Heart left ventricle (tissue), 16 donors: Measurements from ENCODE around the gene TBC1D4. TPM values are rescaled to one million over a fixed set of nuclear protein-coding genes. Genes with fewer than 3 reads are reported as not detected.

ENCODE experiments used
- ATAC-seq, 4 donors: fragments of 200-7000 bp; cut with Tn5 transposase; one replicate each; pipeline ENCODE4 v1.9.1; 2020 to 2022; ENCODE audit warnings: moderate library complexity in 4 of 4, mild to moderate bottlenecking in 3 of 4, moderate number of reproducible peaks in 1 of 4
- DNase-seq, 5 donors: peaks; one replicate each; pipeline ENCODE4 v3.0.0-alpha.2; 2020
- H3K27ac ChIP-seq, 12 donors: fragments of 200-600 bp; sonication (generic) in 4 of 12; one replicate each; pipeline versions ENCODE4 v1.5.0 to v1.8.0; 2016 to 2022; ENCODE audit warnings: mild to moderate bottlenecking in 2 of 12
- H3K27me3 ChIP-seq, 9 donors: fragments of 200-600 bp; sonication (generic) in 2 of 9; one replicate each; pipeline versions ENCODE4 v1.5.1 to v1.8.0; 2016 to 2022; ENCODE audit warnings: mild to moderate bottlenecking in 3 of 9
- H3K36me3 ChIP-seq, 9 donors: fragments of 200-600 bp; sonication (generic) in 2 of 9; one replicate each; pipeline versions ENCODE4 v1.5.0 to v1.8.0; 2018 to 2022; ENCODE audit warnings: mild to moderate bottlenecking in 2 of 9
- H3K4me1 ChIP-seq, 12 donors: fragments of 200-600 bp; sonication (generic) in 4 of 12; one replicate each; pipeline versions ENCODE4 v1.5.0 to v1.8.0; 2016 to 2022; ENCODE audit warnings: mild to moderate bottlenecking in 3 of 12
- H3K4me3 ChIP-seq, 12 donors: fragments of 200-600 bp; sonication (generic) in 4 of 12; one replicate each; pipeline versions ENCODE4 v1.5.0 to v1.8.0; 2017 to 2022; ENCODE audit warnings: mild to moderate bottlenecking in 9 of 12, moderate library complexity in 4 of 12
- H3K9me3 ChIP-seq, 12 donors: fragments of 200-600 bp; sonication (generic) in 4 of 12; one replicate each; pipeline versions ENCODE4 v1.5.0 to v1.8.0; 2016 to 2022; ENCODE audit warnings: mild to moderate bottlenecking in 1 of 12
- POLR2A ChIP-seq, 2 donors: fragments of 450-650 bp; IDR thresholded peaks; one replicate each; pipeline ENCODE4 v1.6.1; 2017; ENCODE audit warnings: antibody characterized with exemption in 2 of 2, mild to moderate bottlenecking in 2 of 2, moderate library complexity in 2 of 2
- WGBS, 4 donors: extraction: QIAGEN DNeasy Blood & Tissue Kit in 2 of 4; methylation state at CpG; one replicate each; pipeline versions ENCODE4 v1.1.5 to v1.1.7; 2013 to 2018; 5-methylcytosine and 5-hydroxymethylcytosine counted together
- intact Hi-C, 10 donors: fragments of 100-400 bp; cut with DNase I; formaldehyde crosslinking; loops; one replicate each; pipeline versions ENCODE4 v1.11.1 to v1.14.2; 2022
- polyA plus RNA-seq, 2 donors: library from polyadenylated mRNA; stranded (reverse); fragments of 200-250 nt; gene quantifications; one replicate each; pipeline ENCODE4 v1.2.3, GENCODE V29; 2013
- total RNA-seq, 9 donors: library from RNA; depleted of rRNA in 2 of 9; stranded (reverse); fragments of >200 nt in 2 of 9; fragmentation: NEBNext Ultra II Directional in 3 of 9; extraction: Animal tissue kit (Norgen Biotek cat#: 25700) in 3 of 9; gene quantifications; one replicate each; pipeline versions ENCODE4 v1.1.0 to v1.2.4, GENCODE V29; 2016 to 2023
- TF ChIP-seq, protein P1 (sequence below), 12 donors: fragments of 200-600 bp; sonication (generic) in 4 of 12; IDR thresholded peaks; one replicate each; pipeline versions ENCODE4 v1.5.0 to v1.8.0; 2018 to 2022; ENCODE audit warnings: antibody characterized with exemption in 12 of 12, mild to moderate bottlenecking in 5 of 12
- donor health status: ischemic (EF 13 %, LVEDD 7.1; RV severe dilation, severe dysfunction).
- donor health status: healthy with polysubstance abuse.
- donor health status: DM: no; HTN: yes; CAD: no.
- donor health status: DM: no; HTN: no; CAD: no.
- donor health status: ischemic (EF 25% LVEDD 6.9; RV normal size, moderate dysfunction).
- donor health status: ischemic (EF 25% LVEDD 5.7; RV mildly dilated, moderate dysfunction).
- donor health status: healthy.
- donor health status: DM: yes; HTN: yes; CAD: no.
- donor health status: ischemic (EF 35%, LVEDD 5.7; RV mildly dilated, moderate dysfunction).
- donor health status: nonischemic (EF 11% LVEDD 7.7; RV severe dilation, severe dysfunction).
- donor health status: DM: yes; HTN: yes; CAD: no.
- donor health status: PGD.
- donor health status: ischemic (EF 29% LVEDD 5.4; RV normal size, mild dysfunction).
- donor health status: nonischemic (EF 23%, LVEDD 6.1; RV moderate dilation, normal function).

TBC1D4 gene
- total and polyA plus RNA-seq, 11 donors: 26.8 to 158 (median 81.6) TPM

DNA sequence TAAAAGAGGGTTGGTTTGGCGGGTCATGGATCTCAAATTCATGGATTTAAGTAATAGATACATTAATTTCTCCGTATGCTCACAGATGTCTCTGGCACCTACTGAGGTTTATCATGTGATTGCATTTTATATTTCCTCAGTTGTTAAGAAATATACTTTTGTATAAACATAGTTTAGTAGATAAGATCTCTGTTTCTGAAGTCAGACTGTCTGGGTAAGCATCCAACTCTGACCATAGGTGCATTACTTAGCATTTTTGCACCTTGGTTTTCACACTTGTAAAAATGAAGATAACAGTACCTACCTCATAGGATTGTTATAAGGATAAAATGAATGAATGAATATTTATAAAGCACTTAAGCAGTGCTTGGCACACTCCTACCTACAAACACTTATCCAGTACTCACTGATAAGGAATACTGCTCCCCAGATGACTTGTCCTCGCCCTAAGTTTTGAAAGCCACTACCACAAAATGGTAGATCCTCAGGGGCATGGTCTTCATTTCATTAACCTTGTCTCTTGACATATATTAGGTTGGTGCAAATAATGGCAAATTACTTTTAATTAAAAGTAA is 29.2 kb upstream of the TBC1D4 start:
- Histone ChIP-seq H3K27ac (no peak overlapping the region), H3K9me3 (no peaks in the 10 kb centered on the region), H3K36me3 (no peaks in the 10 kb centered on the region), H3K4me1 (peaks cover 0 to 12% (median 0%) of the 10 kb centered on the region in 12 donors), H3K27me3 (no peaks in the 10 kb centered on the region), H3K4me3 (no peak overlapping the region)
- intact Hi-C loops: no loop called here
- DNase-seq: no peak
- 91 to 97% (median 92%) methylated on average over 3 of the region's 3 CpGs for WGBS, 4 donors
- TF ChIP-seq, protein P1, sequence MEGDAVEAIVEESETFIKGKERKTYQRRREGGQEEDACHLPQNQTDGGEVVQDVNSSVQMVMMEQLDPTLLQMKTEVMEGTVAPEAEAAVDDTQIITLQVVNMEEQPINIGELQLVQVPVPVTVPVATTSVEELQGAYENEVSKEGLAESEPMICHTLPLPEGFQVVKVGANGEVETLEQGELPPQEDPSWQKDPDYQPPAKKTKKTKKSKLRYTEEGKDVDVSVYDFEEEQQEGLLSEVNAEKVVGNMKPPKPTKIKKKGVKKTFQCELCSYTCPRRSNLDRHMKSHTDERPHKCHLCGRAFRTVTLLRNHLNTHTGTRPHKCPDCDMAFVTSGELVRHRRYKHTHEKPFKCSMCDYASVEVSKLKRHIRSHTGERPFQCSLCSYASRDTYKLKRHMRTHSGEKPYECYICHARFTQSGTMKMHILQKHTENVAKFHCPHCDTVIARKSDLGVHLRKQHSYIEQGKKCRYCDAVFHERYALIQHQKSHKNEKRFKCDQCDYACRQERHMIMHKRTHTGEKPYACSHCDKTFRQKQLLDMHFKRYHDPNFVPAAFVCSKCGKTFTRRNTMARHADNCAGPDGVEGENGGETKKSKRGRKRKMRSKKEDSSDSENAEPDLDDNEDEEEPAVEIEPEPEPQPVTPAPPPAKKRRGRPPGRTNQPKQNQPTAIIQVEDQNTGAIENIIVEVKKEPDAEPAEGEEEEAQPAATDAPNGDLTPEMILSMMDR (IDR thresholded peaks at IDR 0.05): no peak
- no peak for TF ChIP-seq POLR2A (IDR thresholded peaks at IDR 0.05)
- no peak for ATAC-seq

DNA sequence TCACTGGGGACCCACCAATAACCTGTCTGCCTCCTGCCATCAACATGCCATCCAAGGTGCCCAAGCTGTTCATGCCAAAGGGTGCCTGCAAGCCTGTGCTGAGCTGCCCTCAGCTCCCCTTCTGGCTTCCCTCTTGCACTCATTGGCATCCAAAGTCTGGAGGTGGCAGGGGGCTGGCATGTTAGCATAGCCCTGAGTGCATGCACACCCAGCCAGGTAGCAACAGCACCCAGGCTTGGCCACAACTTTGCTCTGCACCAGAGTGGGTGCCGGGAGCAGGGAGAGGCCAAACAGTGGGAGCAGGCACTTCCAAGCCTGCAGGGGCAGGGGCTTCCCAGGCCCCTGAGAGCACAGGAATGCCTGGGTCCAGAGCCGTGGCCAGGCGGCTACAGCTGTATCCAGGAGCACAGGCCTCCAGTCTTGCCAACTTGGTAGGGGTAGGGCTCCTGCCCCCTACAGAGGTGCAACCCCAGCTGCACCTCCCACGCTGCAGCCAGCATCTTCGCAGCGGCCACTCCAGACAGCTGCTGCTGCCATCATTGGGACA is 26.1 kb upstream of the TBC1D4 start:
- TF ChIP-seq POLR2A (IDR thresholded peaks at IDR 0.05): no peak
- TF ChIP-seq, protein P1 (IDR thresholded peaks at IDR 0.05): no peak
- DNase-seq (no peak), ATAC-seq (no peak)
- peaks cover 0 to 13% (median 0%) of the 10 kb centered on the region in 12 donors for H3K4me1 ChIP-seq
- H3K27me3 ChIP-seq: no peaks in the 10 kb centered on the region
- H3K27ac ChIP-seq: no peak overlapping the region
- intact Hi-C loops: no loop called here
- 87 to 93% (median 90%) methylated on average over 5 to 6 of the region's 6 CpGs for WGBS, 4 donors
- H3K4me3 ChIP-seq: no peak overlapping the region
- H3K36me3 ChIP-seq: no peaks in the 10 kb centered on the region
- no peaks in the 10 kb centered on the region for H3K9me3 ChIP-seq

DNA sequence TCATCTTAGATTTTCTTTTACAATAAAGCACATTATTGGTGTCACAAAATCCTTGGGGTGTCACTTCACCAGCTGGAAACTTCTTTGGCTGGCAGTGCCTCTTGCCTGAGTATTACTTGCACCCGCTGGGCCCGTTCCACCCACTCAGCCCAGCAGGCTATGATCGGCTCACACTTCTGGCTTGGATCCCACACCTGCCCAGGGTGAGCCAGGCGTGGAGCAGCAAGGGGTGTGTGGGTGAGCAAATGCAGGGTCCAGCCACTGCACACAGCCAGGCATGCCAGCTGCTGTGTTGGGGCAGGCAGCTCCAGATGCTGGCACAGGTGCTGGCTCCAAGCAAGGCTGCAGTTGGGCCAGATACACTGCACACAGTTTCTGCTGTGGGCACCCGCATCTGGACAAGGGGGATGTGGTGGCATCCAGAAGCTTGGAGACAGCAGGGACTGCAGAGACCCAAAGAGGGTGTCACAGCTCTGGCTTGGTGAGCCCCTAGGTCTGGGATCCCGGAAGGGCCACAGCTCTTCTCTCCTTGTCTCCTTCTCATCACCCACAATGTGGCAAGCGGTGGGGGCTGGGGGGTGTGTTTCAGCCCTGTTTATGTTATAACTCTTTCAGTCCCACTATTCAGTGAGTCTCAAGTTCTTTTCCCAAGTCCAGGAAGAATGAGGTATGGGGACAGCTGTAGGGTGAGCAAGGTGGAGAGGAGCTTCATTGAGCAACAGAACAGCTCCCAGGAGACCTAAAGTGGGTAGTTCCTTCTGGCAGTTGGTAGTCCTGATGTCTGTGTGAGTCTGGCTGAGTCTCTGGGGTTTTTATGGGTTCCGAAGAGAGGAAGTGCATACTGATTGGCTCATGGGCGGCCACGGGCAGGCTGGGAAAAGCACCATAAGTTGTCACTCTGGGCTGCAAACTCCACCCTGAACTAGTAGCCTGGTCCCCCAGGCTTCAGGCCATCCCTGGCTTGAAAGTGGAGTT is 25.3 kb upstream of the TBC1D4 start:
- intact Hi-C loops: no loop called here
- Histone ChIP-seq H3K4me1 (peaks cover 0 to 9% (median 0%) of the 10 kb centered on the region in 12 donors), H3K4me3 (no peak overlapping the region), H3K27ac (no peak overlapping the region), H3K27me3 (no peaks in the 10 kb centered on the region), H3K9me3 (no peaks in the 10 kb centered on the region), H3K36me3 (no peaks in the 10 kb centered on the region)
- ATAC-seq: peak in 2 of 4 donors; percentile 42 to 65
- no peak for TF ChIP-seq POLR2A (IDR thresholded peaks at IDR 0.05)
- TF ChIP-seq, protein P1 (IDR thresholded peaks at IDR 0.05): no peak
- 76 to 89% (median 85%) methylated on average over 9 to 10 of the region's 10 CpGs for WGBS, 4 donors
- peak in 1 of 5 donors; percentile 45 for DNase-seq

DNA sequence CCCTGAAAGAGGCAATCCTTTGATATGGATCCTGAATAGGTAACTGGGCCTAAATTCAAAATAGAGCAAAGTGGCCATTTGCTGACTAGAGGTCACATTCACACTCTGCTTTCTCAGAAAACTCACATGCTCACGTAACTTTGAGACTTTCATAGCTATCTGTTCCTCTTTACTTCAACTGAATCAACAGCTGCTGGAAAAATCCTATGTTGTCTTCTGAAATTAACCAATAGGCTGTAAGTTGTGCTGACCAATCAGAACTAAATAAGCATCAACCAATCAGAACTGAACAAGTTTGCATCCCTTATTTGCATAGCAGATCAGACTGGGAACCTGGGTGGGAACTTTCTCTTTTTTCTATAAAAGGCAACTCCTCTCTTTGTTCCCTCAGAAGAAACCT is 24.0 kb upstream of the TBC1D4 start:
- 90 to 97% (median 93%) methylated on average over 1 of the region's 1 CpG for WGBS, 4 donors
- ATAC-seq (no peak), DNase-seq (no peak)
- Histone ChIP-seq H3K4me1 (peaks cover 0 to 4% (median 0%) of the 10 kb centered on the region in 12 donors), H3K9me3 (no peaks in the 10 kb centered on the region), H3K27me3 (no peaks in the 10 kb centered on the region), H3K4me3 (no peak overlapping the region), H3K36me3 (no peaks in the 10 kb centered on the region), H3K27ac (no peak overlapping the region)
- no peak for TF ChIP-seq POLR2A (IDR thresholded peaks at IDR 0.05)
- TF ChIP-seq, protein P1 (IDR thresholded peaks at IDR 0.05): no peak
- intact Hi-C loops: no loop called here
